Glutamatergic neuron (in vitro differentiated cells): ENCODE data around the gene ABLIM1. TPM values are rescaled to one million over a fixed set of nuclear protein-coding genes. Genes with fewer than 3 reads are reported as not detected.

Experiments used
- DNase-seq: peaks from one replicate; pipeline ENCODE4 v3.0.0; 2022
- H3K27ac Mint-ChIP-seq: one replicate; pipeline ENCODE4 v1.8.0; 2020; ENCODE audit warnings: mild to moderate bottlenecking, mixed read lengths, inconsistent platforms; ENCODE audit not compliant: unreplicated experiment
- H3K27me3 Mint-ChIP-seq: one replicate; pipeline ENCODE4 v1.8.0; 2020; ENCODE audit warnings: mild to moderate bottlenecking, moderate library complexity, mixed read lengths, inconsistent platforms; ENCODE audit not compliant: unreplicated experiment
- H3K36me3 Mint-ChIP-seq: one replicate; pipeline ENCODE4 v1.8.0; 2020; ENCODE audit warnings: mild to moderate bottlenecking, mixed read lengths, inconsistent platforms; ENCODE audit not compliant: unreplicated experiment
- H3K4me1 Mint-ChIP-seq: one replicate; pipeline ENCODE4 v1.8.0; 2020; ENCODE audit warnings: mild to moderate bottlenecking, low read depth, mixed read lengths, inconsistent platforms; ENCODE audit not compliant: unreplicated experiment
- H3K4me3 Mint-ChIP-seq: one replicate; pipeline ENCODE4 v1.8.0; 2020; ENCODE audit warnings: mild to moderate bottlenecking, mixed read lengths, inconsistent platforms; ENCODE audit not compliant: unreplicated experiment
- H3K9me3 Mint-ChIP-seq: one replicate; pipeline ENCODE4 v1.8.0; 2020; ENCODE audit warnings: mild to moderate bottlenecking, moderate library complexity, mixed read lengths, inconsistent platforms; ENCODE audit not compliant: unreplicated experiment
- total RNA-seq: library from RNA; stranded (reverse); fragmentation: NEBNext Ultra II Directional; extraction: Animal tissue kit (Norgen Biotek cat#: 25700); gene quantifications from one replicate; pipeline ENCODE4 v1.2.1, GENCODE V29; 2021; ENCODE audit not compliant: unreplicated experiment
- TF ChIP-seq, protein P1 (sequence below): fragments of 200-600 bp; sonication (generic); IDR thresholded peaks from one replicate; pipeline ENCODE4 v1.5.0; 2021; ENCODE audit not compliant: partially characterized antibody, unreplicated experiment

The ABLIM1 gene
- total RNA-seq, 1 donor from 2014 or later: 25.7 TPM

DNA sequence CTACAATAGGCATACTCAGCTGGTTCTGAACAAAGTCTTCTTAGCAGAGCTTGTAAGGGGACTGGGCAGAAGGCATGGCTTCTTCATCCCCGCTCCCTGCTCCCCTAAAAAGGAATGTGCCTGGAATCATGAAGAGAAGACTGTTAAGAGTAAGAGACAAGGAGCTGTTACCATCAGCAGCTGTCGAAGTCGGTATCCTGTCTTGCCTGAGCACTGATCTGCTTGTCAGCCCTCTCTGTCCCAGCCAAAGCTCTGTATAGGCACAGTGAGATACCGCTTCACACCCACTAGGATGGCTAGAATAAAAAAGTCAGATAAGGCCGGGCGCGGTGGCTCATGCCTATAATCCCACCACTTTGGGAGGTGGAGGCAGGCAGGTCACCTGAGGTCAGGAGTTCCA lies 2.4 kb downstream of the ABLIM1 start:
- H3K9me3 Mint-ChIP-seq: peaks cover 2% of the 10 kb centered on the region
- no peaks in the 10 kb centered on the region for H3K27me3 Mint-ChIP-seq
- no peaks in the 10 kb centered on the region for H3K36me3 Mint-ChIP-seq
- DNase-seq: no peak
- H3K4me3 Mint-ChIP-seq: no peak overlapping the region
- H3K27ac Mint-ChIP-seq: no peak overlapping the region
- TF ChIP-seq, protein P1, sequence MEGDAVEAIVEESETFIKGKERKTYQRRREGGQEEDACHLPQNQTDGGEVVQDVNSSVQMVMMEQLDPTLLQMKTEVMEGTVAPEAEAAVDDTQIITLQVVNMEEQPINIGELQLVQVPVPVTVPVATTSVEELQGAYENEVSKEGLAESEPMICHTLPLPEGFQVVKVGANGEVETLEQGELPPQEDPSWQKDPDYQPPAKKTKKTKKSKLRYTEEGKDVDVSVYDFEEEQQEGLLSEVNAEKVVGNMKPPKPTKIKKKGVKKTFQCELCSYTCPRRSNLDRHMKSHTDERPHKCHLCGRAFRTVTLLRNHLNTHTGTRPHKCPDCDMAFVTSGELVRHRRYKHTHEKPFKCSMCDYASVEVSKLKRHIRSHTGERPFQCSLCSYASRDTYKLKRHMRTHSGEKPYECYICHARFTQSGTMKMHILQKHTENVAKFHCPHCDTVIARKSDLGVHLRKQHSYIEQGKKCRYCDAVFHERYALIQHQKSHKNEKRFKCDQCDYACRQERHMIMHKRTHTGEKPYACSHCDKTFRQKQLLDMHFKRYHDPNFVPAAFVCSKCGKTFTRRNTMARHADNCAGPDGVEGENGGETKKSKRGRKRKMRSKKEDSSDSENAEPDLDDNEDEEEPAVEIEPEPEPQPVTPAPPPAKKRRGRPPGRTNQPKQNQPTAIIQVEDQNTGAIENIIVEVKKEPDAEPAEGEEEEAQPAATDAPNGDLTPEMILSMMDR: no peak
- H3K4me1 Mint-ChIP-seq: peaks cover 3% of the 10 kb centered on the region

DNA sequence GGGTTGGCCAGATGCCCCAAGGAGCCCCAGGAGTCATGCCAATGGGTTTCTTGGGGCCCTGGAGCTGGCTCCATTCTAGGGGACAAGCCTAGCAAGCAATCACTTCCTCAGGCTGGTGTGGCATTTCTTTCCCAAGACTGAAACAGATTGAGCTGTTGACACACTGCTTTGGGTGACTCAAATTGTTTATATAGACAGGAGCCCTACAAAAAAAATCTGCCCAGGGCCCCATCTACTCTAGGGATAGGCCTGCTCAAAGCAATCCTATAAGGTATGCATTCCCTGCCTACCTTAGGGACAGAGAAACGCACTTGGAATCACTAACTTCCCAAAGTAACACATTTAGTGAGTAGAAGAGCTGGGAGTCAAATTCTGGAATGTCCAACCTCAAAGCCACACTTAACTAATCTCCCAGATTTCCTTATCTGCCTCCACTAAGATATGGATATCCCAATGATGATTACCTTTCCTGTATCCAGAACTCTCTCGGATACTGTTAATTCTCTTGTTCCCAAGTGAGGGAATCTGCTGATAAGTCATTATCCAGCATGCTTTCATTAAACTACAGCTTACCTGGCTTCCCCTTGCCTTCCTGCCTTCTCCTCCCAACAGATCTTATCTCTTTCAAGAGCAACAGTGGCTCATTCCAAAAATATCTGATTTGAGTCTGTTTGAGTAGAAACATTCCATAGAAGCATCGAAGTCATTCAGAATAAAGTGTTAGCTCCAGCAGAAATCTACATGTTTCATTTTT lies 3.1 kb downstream of the ABLIM1 start:
- TF ChIP-seq, protein P1: no peak
- Mint-ChIP-seq H3K36me3 (no peaks in the 10 kb centered on the region), H3K4me3 (no peak overlapping the region), H3K27me3 (no peaks in the 10 kb centered on the region), H3K27ac (no peak overlapping the region), H3K9me3 (peaks cover 2% of the 10 kb centered on the region), H3K4me1 (peaks cover 3% of the 10 kb centered on the region)
- DNase-seq: no peak

DNA sequence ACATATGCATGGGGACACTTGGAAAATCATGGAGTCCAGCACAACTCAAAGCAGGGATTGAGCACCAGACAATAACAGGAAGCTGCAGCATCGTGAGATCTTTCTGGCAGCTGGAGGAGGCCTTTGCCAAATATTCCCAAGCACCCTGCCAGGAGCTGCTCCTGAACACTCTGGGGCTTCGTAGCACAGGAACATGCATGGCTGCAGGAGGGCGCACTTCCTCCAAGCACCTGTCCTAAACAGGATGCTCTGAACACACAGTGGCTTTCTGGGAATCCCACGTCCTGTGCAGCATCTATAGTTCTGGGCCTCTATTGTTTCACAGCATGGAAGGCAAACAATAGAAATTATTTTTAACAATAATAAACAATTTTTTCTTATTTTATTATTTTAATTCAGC lies 4.1 kb downstream of the ABLIM1 start:
- Mint-ChIP-seq H3K36me3 (no peaks in the 10 kb centered on the region), H3K4me1 (peaks cover 3% of the 10 kb centered on the region), H3K27ac (no peak overlapping the region), H3K9me3 (peaks cover 2% of the 10 kb centered on the region), H3K4me3 (no peak overlapping the region), H3K27me3 (no peaks in the 10 kb centered on the region)
- TF ChIP-seq, protein P1: no peak
- DNase-seq: no peak

DNA sequence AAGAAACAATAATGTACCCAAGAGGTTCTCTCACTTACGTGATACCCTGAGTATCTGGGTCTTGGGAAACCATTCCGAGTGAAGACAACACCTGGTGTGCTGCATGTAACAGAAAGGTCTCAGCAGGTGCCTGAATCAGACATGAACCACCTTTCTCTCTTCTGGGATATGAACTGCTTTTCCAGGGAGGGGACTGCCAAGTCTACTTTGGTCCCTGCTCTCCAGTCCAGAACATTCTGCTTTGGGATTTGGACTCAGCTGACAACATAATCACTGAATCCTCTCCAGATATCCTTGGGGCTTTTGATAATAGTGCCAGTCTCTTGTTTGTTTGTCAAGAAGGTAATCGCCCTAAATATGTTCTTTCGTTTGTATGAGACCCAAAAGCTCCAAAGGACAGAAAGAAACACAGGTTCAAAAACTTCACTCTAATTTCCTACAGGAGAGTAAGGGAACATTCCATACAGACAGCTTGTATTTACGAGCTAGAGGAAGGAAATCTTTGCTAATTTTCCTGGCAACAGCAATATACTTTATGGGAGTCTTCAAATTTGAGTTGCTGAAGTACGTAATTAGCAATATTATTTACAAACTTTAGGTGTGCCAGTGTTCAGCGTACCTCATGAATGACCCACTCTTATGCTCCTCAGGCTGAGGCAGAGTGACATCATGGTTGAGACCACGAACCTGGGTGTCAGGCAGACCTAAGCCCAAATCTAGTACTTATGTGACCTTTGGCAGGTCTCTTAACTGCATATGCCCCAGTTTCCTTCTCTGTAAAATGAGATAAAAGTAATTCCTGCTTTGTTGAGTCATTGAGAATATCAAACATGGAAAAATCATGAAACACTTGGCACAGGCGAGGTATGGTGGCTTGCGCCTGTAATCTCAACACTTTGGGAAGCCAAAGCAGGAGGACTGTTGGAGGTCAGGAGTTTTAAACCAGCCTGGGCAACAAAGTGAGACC lies 5.4 kb downstream of the ABLIM1 start:
- H3K4me1 Mint-ChIP-seq: peaks cover 3% of the 10 kb centered on the region
- TF ChIP-seq, protein P1: no peak
- no peak overlapping the region for H3K27ac Mint-ChIP-seq
- peaks cover 2% of the 10 kb centered on the region for H3K9me3 Mint-ChIP-seq
- DNase-seq: no peak
- no peaks in the 10 kb centered on the region for H3K36me3 Mint-ChIP-seq
- H3K4me3 Mint-ChIP-seq: no peak overlapping the region
- no peaks in the 10 kb centered on the region for H3K27me3 Mint-ChIP-seq

DNA sequence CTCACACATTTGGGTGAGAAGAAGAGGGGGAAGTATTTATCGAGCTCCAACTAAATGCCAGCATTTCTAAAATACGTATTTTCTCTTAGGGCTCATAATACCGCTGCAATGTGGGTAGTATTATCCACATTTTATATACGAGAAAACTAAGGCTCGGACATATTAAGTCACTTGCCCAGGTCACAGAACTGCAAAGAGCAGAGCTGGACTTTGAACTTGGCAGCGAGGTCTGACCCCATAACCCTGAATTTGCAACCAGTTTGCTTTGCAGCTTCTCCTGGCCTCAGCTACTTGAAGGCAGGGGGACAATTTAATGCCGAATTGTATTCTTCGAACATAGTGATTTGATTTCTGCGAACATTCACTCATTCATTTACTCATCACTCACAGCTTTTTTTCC lies 7.2 kb downstream of the ABLIM1 start:
- TF ChIP-seq, protein P1: no peak
- H3K36me3 Mint-ChIP-seq: no peaks in the 10 kb centered on the region
- H3K4me1 Mint-ChIP-seq: peaks cover 3% of the 10 kb centered on the region
- no peak overlapping the region for H3K27ac Mint-ChIP-seq
- no peak overlapping the region for H3K4me3 Mint-ChIP-seq
- DNase-seq: no peak
- H3K9me3 Mint-ChIP-seq: peaks cover 2% of the 10 kb centered on the region
- H3K27me3 Mint-ChIP-seq: no peaks in the 10 kb centered on the region
